SK-N-SH (cell line): ENCODE results near the gene RASEF. TPM values are rescaled to one million over a fixed set of nuclear protein-coding genes. Genes with fewer than 3 reads are reported as not detected.

ENCODE experiments used
- CTCF ChIA-PET: fragments of 300-600, 350-600 bp; formaldehyde crosslinking; extraction: SDS; loops from one replicate; lab custom pipeline; 2021; lab: Yijun Ruan, JAX
- POLR2A ChIA-PET: fragments of 350-600 bp; sonication (Branson Sonifier 250); formaldehyde crosslinking; extraction: SDS; loops from one replicate; lab custom pipeline; 2020; ENCODE audit warnings: antibody characterized with exemption, inconsistent platforms; lab: Yijun Ruan, JAX
- DNase-seq: peaks from one replicate; pipeline ENCODE4 v3.0.0; 2012
- H2AFZ ChIP-seq: fragments of 200-600 bp; sonication (generic); 2 replicates; pipeline ENCODE4 v1.8.1; 2016; ENCODE audit warnings: antibody characterized with exemption, mild to moderate bottlenecking, low read depth
- H3F3A ChIP-seq: fragments of 200-600 bp; sonication (generic); replicated peaks from 2 replicates; pipeline ENCODE3; 2016; ENCODE audit warnings: antibody characterized with exemption, mild to moderate bottlenecking; ENCODE audit not compliant: insufficient read depth
- H3K27ac ChIP-seq, 2 experiments: fragments of 200-500 bp in 1 of 2; fragments of 200-600 bp in 1 of 2; sonication (Bioruptor generic) in 1 of 2; sonication (generic), shearing (Covaris generic) in 1 of 2; 2 replicates each; pipeline versions ENCODE4 v1.5.1 to v1.6.1; 2014 to 2016; ENCODE audit warnings: low read depth in 2 of 2, inconsistent platforms in 1 of 2, low read length in 1 of 2, mild to moderate bottlenecking in 1 of 2, mixed read lengths in 1 of 2
- H3K27me3 ChIP-seq: fragments of 200-600 bp; sonication (generic), shearing (Covaris generic); 2 replicates; pipeline ENCODE4 v1.6.1; 2016; ENCODE audit warnings: mixed run types; ENCODE audit not compliant: insufficient read depth
- H3K36me3 ChIP-seq, 2 experiments: fragments of 200-500 bp in 1 of 2; fragments of 200-600 bp in 1 of 2; sonication (Bioruptor generic) in 1 of 2; sonication (generic) in 1 of 2; replicated peaks in 1 of 2; 2 replicates each; pipeline versions ENCODE3 to v1.5.1; 2014 to 2016; ENCODE audit warnings: low read length in 1 of 2, mild to moderate bottlenecking in 1 of 2; ENCODE audit not compliant: insufficient read depth in 2 of 2, control insufficient read depth in 1 of 2
- H3K4me1 ChIP-seq, 2 experiments: fragments of 200-500 bp in 1 of 2; fragments of 200-600 bp in 1 of 2; sonication (Bioruptor generic) in 1 of 2; sonication (generic), shearing (Covaris generic) in 1 of 2; 2 replicates each; pipeline versions ENCODE4 v1.5.1 to v1.6.1; 2014 to 2016; ENCODE audit warnings: low read depth in 1 of 2, low read length in 1 of 2, mixed run types in 1 of 2; ENCODE audit not compliant: insufficient read depth in 2 of 2, control insufficient read depth in 1 of 2
- H3K4me2 ChIP-seq: fragments of 200-600 bp; sonication (generic), shearing (Covaris generic); 2 replicates; pipeline ENCODE4 v1.6.1; 2017; ENCODE audit warnings: mixed run types
- H3K4me3 ChIP-seq, 2 experiments: fragments of 200-500 bp in 1 of 2; fragments of 200-600 bp in 1 of 2; sonication (Bioruptor generic) in 1 of 2; sonication (generic), shearing (Covaris generic) in 1 of 2; 2 replicates each; pipeline versions ENCODE4 v1.5.1 to v1.8.1; 2014 to 2016; ENCODE audit warnings: low read depth in 2 of 2, inconsistent platforms in 1 of 2, low read length in 1 of 2, mild to moderate bottlenecking in 1 of 2, mixed read lengths in 1 of 2, moderate library complexity in 1 of 2
- H3K79me2 ChIP-seq: fragments of 200-600 bp; sonication (generic); 2 replicates; pipeline ENCODE4 v1.8.1; 2017; ENCODE audit warnings: mild to moderate bottlenecking; ENCODE audit not compliant: insufficient read depth
- H3K9ac ChIP-seq: fragments of 200-600 bp; sonication (generic); 2 replicates; pipeline ENCODE4 v1.6.1; 2017; ENCODE audit warnings: mixed run types
- H3K9me2 ChIP-seq: fragments of 200-600 bp; sonication (generic); 2 replicates; pipeline ENCODE4 v1.6.1; 2017; ENCODE audit warnings: mixed run types
- H3K9me3 ChIP-seq: fragments of 200-600 bp; sonication (generic); 2 replicates; pipeline ENCODE4 v1.6.1; 2017; ENCODE audit warnings: mixed run types, mild to moderate bottlenecking, moderate library complexity
- H4K20me1 ChIP-seq: fragments of 200-600 bp; sonication (generic); 2 replicates; pipeline ENCODE4 v1.6.1; 2017; ENCODE audit warnings: mild to moderate bottlenecking, mixed run types; ENCODE audit not compliant: insufficient read depth
- CHD2 ChIP-seq: fragments of 150-350 bp; IDR thresholded peaks from 2 replicates; pipeline ENCODE4 v1.6.1; 2018; ENCODE audit warnings: low read length; ENCODE audit not compliant: partially characterized antibody
- EP300 ChIP-seq, 2 experiments: IDR thresholded peaks; 2 replicates each; pipeline versions ENCODE4 v1.4.0 to v1.6.1; 2012; ENCODE audit warnings: borderline replicate concordance in 1 of 2, low read depth in 1 of 2, low read length in 1 of 2
- GABPA ChIP-seq: IDR thresholded peaks from 2 replicates; pipeline ENCODE4 v1.4.0; 2012; ENCODE audit warnings: low read depth, mild to moderate bottlenecking
- GATA2 ChIP-seq: sonication (generic); formaldehyde crosslinking; IDR thresholded peaks from 2 replicates; pipeline ENCODE4 v1.5.0; 2020; ENCODE audit warnings: mild to moderate bottlenecking, missing genetic modification reagents
- MXI1 ChIP-seq: IDR thresholded peaks from 2 replicates; pipeline ENCODE4 v1.6.1; 2012; ENCODE audit warnings: mild to moderate bottlenecking, low read depth, low read length, improper control_type of control experiment
- NRF1 ChIP-seq: IDR thresholded peaks from 2 replicates; pipeline ENCODE4 v1.6.1; 2012; ENCODE audit warnings: low read depth, mild to moderate bottlenecking, low read length
- RCOR1 ChIP-seq: fragments of 150-350 bp; IDR thresholded peaks from 2 replicates; pipeline ENCODE4 v1.6.1; 2017; ENCODE audit warnings: antibody characterized with exemption, low read length
- RXRA ChIP-seq: IDR thresholded peaks from 2 replicates; pipeline ENCODE4 v1.4.0; 2012; ENCODE audit warnings: low read depth, mild to moderate bottlenecking, borderline replicate concordance
- SIN3A ChIP-seq: IDR thresholded peaks from 2 replicates; pipeline ENCODE4 v1.6.1; 2012; ENCODE audit warnings: low read depth, mild to moderate bottlenecking, low read length, moderate library complexity, borderline replicate concordance
- TAF1 ChIP-seq: IDR thresholded peaks from 2 replicates; pipeline ENCODE4 v1.6.1; 2012; ENCODE audit warnings: low read depth, mild to moderate bottlenecking, low read length, moderate library complexity, borderline replicate concordance
- TEAD4 ChIP-seq: IDR thresholded peaks from 2 replicates; pipeline ENCODE4 v1.4.0; 2012; ENCODE audit warnings: mild to moderate bottlenecking, borderline replicate concordance; ENCODE audit not compliant: insufficient read depth
- WGBS: methylation state at CpG from one replicate; pipeline ENCODE4 v1.1.6; 2017; ENCODE audit warnings: low lambda C conversion rate; 5-methylcytosine and 5-hydroxymethylcytosine counted together
- polyA plus RNA-seq, 3 experiments: library from polyadenylated mRNA; depleted of rRNA; stranded (reverse); fragments of >200 nt; gene quantifications; 2 replicates each; pipeline ENCODE4 v1.2.3, GENCODE V29; 2012
- TF ChIP-seq, protein P1 (sequence below): IDR thresholded peaks from 2 replicates; pipeline ENCODE4 v1.4.0; 2012; ENCODE audit warnings: low read depth
- TF ChIP-seq, protein P2 (sequence below): IDR thresholded peaks from 2 replicates; pipeline ENCODE4 v1.4.0; 2012; ENCODE audit warnings: low read depth, borderline replicate concordance

RASEF gene
- polyA plus RNA-seq, 1 of the 3 experiments (the other 2 are of a cell fraction): not detected

DNA sequence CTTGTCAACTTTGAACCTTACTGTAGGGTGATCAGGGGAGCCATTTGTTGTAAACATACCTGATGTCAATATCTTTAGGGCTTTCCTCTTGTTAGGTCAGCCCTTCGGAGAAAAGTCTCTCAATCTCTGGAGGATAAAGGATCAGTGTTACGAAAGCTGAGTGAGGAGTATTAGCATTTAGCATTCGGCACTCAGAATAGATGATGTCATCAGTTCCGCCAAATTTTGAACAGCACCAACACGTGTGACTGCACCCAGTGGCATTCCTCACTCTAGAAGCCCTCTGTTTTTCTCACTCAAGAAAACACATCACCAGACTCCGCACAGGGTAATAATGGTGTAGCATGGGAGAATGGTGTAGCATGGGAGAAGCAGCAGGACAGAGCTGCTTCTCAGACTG, 87.8 kb downstream of the RASEF start:
- no peaks in the 10 kb centered on the region for H3K9me2 ChIP-seq
- no peak for TF ChIP-seq GABPA
- TF ChIP-seq, protein P1, sequence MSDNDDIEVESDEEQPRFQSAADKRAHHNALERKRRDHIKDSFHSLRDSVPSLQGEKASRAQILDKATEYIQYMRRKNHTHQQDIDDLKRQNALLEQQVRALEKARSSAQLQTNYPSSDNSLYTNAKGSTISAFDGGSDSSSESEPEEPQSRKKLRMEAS: no peak
- TF ChIP-seq, protein P2, sequence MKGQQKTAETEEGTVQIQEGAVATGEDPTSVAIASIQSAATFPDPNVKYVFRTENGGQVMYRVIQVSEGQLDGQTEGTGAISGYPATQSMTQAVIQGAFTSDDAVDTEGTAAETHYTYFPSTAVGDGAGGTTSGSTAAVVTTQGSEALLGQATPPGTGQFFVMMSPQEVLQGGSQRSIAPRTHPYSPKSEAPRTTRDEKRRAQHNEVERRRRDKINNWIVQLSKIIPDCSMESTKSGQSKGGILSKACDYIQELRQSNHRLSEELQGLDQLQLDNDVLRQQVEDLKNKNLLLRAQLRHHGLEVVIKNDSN: no peak
- TF ChIP-seq GATA2 (CRISPR knock-in tag): no peak
- TF ChIP-seq, all 33 proteins: peak for 0

DNA sequence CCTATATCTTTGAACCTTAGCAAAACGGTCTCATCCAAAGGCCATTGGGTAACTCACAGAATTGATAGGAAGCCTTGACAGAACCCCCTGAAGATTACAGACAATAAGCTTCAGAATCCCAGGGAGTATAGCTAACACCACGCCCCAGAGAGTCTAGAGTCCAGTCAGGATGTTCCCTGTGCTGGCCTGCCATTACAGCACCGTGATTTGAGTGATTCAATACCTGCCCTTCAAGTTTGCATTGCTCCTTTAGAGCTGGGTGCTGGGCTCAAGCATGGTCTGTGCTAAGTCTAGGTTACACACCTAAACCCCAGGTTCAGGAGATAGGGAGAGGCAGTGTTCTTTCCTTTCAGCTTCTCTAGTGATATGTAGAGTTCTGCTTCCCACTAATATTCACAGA, 90.5 kb downstream of the RASEF start:
- Histone ChIP-seq H3K36me3 (no peaks in the 10 kb centered on the region), H3K9me3 (no peaks in the 10 kb centered on the region), H3K27me3 (no peaks in the 10 kb centered on the region), H3K4me2 (no peak overlapping the region), H3F3A (no peaks in the 10 kb centered on the region), H2AFZ (no peak overlapping the region), H3K27ac (no peak overlapping the region), H4K20me1 (no peaks in the 10 kb centered on the region), H3K4me3 (no peak overlapping the region), H3K9ac (no peak overlapping the region), H3K9me2 (no peaks in the 10 kb centered on the region), H3K4me1 (no peaks in the 10 kb centered on the region), H3K79me2 (no peaks in the 10 kb centered on the region)
- ChIA-PET CTCF (no interaction called here), POLR2A (no interaction called here)
- WGBS: 28% methylated on average over 3 of the region's 3 CpGs
- DNase-seq: no peak
- TF ChIP-seq RCOR1 (no peak), RXRA (no peak), CHD2 (no peak)
- TF ChIP-seq, protein P2: no peak

More for the DNA sequence above, 87.8 kb downstream of the RASEF start:
- Histone ChIP-seq H3K27me3 (no peaks in the 10 kb centered on the region), H3F3A (no peaks in the 10 kb centered on the region), H3K36me3 (no peaks in the 10 kb centered on the region), H3K4me1 (no peaks in the 10 kb centered on the region), H3K9ac (no peak overlapping the region), H3K4me2 (no peak overlapping the region), H3K4me3 (no peak overlapping the region), H4K20me1 (no peaks in the 10 kb centered on the region), H3K27ac (no peak overlapping the region), H3K9me3 (no peaks in the 10 kb centered on the region), H2AFZ (no peak overlapping the region), H3K79me2 (no peaks in the 10 kb centered on the region)
- CTCF ChIA-PET: interaction anchor here (1.1 kb wide), 1 partner anchor 13 kb away, joined by 4 read pairs; no protein-coding TSS in a partner anchor
- POLR2A ChIA-PET: no interaction called here
- no peak for DNase-seq
- WGBS: 51% methylated on average over 5 of the region's 6 CpGs

DNA sequence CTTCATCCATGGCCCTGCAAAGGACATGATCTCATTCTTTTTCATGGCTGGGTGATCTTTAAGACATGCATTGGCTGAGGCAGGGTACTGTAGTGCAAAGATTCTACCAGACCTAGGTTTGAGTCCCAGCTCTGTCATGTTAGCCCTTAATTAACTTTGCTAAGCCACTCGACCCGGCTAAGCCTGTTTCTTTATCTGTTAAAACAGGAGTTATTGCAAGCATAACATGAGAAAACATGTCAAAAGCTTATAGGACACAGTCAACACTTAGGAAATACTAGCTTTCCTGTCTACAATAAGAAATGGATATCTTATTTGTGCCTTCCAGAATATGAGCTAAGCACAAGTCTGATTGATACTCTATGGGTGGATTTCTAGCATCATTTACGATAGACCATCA, 92.6 kb downstream of the RASEF start:
- Histone ChIP-seq H3K36me3 (no peaks in the 10 kb centered on the region), H3K4me2 (no peak overlapping the region), H4K20me1 (no peaks in the 10 kb centered on the region), H3K79me2 (no peaks in the 10 kb centered on the region), H3K9me2 (no peaks in the 10 kb centered on the region), H2AFZ (no peak overlapping the region), H3F3A (no peaks in the 10 kb centered on the region), H3K27ac (no peak overlapping the region), H3K4me3 (no peak overlapping the region), H3K4me1 (no peaks in the 10 kb centered on the region), H3K27me3 (no peaks in the 10 kb centered on the region; the same call in 1 of the 2 replicates), H3K9me3 (no peaks in the 10 kb centered on the region), H3K9ac (no peak overlapping the region)
- ChIA-PET POLR2A (no interaction called here), CTCF (interaction anchor here (1.1 kb wide), 1 partner anchor 9 kb away, joined by 3 read pairs; no protein-coding TSS in a partner anchor)
- DNase-seq: no peak
- TF ChIP-seq TAF1: no peak
- no peak for TF ChIP-seq EP300 (IDR thresholded peaks at IDR 0.05; ENCODE audit: borderline replicate concordance in 1 of 2, low read depth in 1 of 2, low read length in 1 of 2)
- no peak for TF ChIP-seq TEAD4
- TF ChIP-seq, protein P1: no peak
- no peak for TF ChIP-seq SIN3A
- no peak for TF ChIP-seq NRF1
- TF ChIP-seq MXI1: no peak
- TF ChIP-seq, protein P2: no peak
- whole genome bisulfite sequencing: 49% methylated on average over 3 of the region's 3 CpGs
